Gastrocnemius medialis (tissue), 4 donors: Measurements from ENCODE around the gene HTT.

Source experiments
- POLR2A ChIP-seq, 2 donors: fragments of 450-650 bp; IDR thresholded peaks; one replicate each; pipeline ENCODE4 v1.6.1; 2017; ENCODE audit warnings: antibody characterized with exemption in 2 of 2, mild to moderate bottlenecking in 2 of 2, moderate library complexity in 2 of 2
- TF ChIP-seq, protein P1 (sequence below), 5 experiments: fragments of 450-650 bp in 3 of 5; fragments of 200-600 bp in 2 of 5; sonication (generic) in 2 of 5; IDR thresholded peaks in 4 of 5; conservative IDR thresholded peaks in 1 of 5; 1 replicate in 4 of 5; 2 replicates in 1 of 5; pipeline ENCODE4 v1.5.1; 2016 to 2019; ENCODE audit warnings: antibody characterized with exemption in 5 of 5, mild to moderate bottlenecking in 3 of 5, moderate library complexity in 3 of 5

DNA sequence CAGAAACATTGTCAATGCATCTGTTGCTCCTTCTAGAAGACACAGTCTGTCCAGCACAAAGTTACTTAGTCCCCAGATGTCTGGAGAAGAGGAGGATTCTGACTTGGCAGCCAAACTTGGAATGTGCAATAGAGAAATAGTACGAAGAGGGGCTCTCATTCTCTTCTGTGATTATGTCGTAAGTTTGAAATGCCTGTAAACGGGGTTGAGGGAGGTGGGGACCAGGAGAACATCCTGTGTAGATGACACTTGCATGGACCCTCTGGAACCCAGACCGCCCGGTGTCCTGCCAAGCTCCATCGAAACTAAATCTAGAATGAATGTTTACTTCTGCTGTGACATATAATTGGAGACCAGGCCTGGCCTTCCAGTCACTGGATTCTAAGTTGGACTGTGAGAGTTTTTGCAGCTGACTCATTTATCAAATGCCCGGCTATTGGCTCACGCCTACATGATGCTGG, 129.5 kb downstream of the HTT start:
- TF ChIP-seq, protein P1, sequence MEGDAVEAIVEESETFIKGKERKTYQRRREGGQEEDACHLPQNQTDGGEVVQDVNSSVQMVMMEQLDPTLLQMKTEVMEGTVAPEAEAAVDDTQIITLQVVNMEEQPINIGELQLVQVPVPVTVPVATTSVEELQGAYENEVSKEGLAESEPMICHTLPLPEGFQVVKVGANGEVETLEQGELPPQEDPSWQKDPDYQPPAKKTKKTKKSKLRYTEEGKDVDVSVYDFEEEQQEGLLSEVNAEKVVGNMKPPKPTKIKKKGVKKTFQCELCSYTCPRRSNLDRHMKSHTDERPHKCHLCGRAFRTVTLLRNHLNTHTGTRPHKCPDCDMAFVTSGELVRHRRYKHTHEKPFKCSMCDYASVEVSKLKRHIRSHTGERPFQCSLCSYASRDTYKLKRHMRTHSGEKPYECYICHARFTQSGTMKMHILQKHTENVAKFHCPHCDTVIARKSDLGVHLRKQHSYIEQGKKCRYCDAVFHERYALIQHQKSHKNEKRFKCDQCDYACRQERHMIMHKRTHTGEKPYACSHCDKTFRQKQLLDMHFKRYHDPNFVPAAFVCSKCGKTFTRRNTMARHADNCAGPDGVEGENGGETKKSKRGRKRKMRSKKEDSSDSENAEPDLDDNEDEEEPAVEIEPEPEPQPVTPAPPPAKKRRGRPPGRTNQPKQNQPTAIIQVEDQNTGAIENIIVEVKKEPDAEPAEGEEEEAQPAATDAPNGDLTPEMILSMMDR (IDR thresholded peaks at IDR 0.05 in 4 of 5, conservative IDR thresholded peaks at IDR 0.05 in 1 of 5) = no peak
- TF ChIP-seq POLR2A (IDR thresholded peaks at IDR 0.05) = peak in 1 of 2 donors; percentile 24
